ENCODE data around the gene BCAT1.
"Not testable (repeated sequence)": the region's sequence is repeated elsewhere in the genome, so short reads cannot be mapped to it uniquely, and the experiment has no call there.

The BCAT1 gene

DNA sequence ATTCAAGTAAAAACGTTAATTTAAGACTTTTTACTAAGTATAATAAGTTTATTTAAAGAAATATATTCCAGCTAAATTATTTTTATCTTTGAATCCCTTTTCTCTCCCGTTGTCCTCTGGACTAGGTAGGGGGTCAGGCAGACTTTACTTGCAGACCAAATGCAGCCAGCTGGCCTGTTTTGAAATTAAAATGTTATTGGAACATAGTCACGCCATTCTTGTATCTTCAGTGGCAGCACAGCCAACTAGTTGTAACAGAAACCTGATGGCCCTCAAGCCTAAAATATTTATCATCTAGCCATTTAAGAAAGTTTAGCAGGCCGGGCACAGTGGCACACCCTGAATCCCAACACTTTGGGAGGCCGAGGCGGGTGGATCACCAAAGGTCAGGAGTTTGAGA, 52.7 kb downstream of the BCAT1 start:
- DNase-seq = no peak

- no peak for DNase-seq
Observed at GRCh38 chr12:24895612-24896011, 53.3 kb downstream of the BCAT1 start.

- DNase-seq = no peak
Observed at GRCh38 chr12:24894879-24895278, 54.0 kb downstream of the BCAT1 start.

DNA sequence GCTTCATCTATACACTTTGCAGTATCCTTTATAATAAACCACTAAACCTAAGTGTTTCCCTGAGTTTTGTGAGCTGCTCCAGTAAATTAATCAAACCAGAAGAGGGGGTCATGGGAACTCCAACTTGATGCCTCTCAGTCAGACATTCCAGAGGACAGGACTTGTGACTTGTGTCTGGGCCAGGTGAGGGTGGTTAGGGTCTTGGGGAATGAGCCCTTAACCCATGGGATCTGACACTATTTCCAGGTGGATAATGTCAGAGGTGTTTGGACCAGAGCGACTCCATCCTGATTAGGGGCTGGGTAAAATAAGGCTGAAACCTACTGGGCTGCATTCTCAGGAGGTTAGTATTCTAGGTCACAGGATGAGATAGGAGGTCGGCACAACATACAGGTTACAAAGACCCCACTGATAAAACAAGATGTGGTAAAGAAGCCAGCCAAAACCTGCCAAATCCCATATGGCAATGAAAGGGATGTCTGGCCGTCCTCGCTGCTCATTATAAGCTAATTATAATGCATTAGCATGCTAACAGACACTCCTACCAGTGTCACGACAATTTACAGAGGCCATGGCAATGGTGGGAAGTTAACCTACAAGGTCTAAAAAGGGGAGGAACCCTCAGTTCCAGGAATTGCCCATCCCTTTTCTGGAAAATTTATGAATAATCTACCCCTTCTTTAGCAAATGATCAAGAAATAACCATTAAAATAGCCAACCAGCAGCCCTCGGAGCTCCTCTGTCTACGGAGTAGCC, 58.7 kb downstream of the BCAT1 start:
- DNase-seq = no peak

DNA sequence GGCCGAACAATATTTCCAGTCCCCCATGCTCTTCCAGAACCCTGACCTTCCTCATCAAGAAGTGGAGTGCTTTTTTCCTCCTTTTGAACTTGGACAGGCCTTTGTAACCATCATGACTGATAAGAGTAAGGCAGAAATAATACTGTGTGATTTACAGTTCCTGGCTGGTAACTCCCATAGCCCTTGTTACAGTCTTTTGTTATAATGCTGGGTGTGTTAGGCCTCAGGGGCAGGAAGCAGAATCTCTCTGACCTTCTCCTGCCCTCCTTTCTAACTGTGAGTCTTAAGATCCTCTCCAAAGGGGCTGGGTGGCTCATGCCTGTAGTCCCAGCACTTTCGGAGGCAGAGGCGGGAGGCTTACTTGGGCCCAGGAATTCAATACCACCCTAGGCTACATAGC, 59.5 kb downstream of the BCAT1 start:
- no peak for DNase-seq

- no peak for DNase-seq
Observed at GRCh38 chr12:24888813-24889212, 60.1 kb downstream of the BCAT1 start.

GRCh38 chr12:24884911-24885310, 64.0 kb downstream of the BCAT1 start:
- no peak for DNase-seq

DNA sequence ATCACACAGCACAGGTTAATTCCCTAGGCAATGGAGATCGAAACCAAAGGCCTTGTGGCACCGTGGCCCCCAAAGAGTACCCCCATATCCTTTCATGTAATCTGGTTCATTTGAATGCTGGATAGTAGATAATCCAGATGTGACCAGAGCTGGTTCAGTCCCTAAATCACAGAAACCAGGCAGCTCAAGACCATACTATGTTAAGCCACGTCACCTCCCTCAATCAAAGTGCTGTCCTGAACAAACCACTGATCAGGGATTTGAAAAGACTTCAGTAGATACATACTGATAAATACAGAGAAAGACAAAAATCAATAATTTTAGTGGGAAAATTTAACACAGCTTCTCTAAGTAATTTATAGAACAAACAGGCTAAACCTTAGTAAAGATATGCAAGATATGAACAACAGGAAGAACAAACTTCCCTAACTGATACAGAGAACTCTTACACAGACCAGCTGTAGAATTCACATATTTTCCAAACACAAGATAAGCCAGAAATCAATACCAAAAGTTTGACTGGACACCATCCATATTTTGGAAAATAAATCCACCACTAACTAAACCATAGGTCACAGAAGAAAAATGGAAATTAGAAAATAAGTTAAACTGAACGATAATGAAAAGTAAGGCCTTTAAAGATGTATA, 67.1 kb downstream of the BCAT1 start:
- DNase-seq = no peak

DNA sequence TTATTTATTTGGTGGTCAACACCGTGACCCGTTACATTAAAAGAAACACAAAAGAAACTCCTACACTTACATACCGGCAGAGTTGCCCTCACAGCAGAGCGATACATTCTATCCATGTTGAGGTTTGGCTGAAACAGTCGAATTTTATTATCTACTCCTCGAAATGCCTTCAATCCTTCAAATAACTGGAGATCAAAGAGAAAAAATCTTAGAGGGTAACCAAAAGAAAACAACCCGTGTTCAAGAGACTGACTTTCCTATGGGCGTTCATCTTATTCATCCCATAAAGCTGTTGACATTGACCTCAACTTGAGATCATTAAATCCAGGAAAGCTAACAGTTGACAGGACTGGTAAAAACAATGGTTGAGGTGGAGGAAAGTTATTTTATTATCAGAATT, 67.7 kb downstream of the BCAT1 start:
- DNase-seq = no peak

DNA sequence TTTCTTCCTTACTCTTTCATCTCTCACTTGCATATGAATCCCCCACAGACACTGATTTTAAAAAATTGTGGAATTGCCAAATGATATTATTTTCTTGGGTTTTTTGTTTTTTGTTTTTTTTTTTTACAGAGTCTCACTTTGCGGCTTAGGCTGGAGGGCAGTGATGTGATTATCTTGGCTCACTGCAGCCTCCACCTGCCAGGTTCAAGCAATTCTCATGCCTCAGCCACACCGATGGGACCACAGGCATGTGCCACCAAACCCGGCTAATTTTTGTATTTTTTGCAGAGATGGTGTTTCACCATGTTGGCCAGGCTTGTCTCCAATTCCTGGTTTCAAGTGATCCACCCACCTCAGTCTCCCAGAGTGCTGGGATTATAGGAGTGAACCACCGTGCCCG, 68.2 kb downstream of the BCAT1 start:
- DNase-seq = no peak

- no peak for DNase-seq
Observed at GRCh38 chr12:24879644-24880043, 69.3 kb downstream of the BCAT1 start.

DNA sequence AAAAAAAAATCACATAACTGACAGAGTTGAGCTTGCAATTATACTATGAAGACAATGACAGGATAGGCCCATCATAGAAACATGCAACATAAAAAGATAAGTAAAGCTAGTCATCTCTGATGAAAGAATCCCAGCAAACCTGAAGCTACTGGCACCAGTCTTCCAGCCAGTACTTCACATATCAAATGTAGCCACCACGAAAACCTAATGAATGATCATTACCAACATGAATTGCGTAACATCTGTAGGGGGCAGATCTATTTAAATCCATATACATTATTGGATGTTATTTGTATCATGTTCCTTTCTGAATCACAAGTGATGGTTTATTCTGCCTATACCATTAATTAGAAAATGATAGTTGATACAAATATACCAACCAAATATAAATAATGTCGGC, 73.9 kb downstream of the BCAT1 start:
- DNase-seq = no peak

DNA sequence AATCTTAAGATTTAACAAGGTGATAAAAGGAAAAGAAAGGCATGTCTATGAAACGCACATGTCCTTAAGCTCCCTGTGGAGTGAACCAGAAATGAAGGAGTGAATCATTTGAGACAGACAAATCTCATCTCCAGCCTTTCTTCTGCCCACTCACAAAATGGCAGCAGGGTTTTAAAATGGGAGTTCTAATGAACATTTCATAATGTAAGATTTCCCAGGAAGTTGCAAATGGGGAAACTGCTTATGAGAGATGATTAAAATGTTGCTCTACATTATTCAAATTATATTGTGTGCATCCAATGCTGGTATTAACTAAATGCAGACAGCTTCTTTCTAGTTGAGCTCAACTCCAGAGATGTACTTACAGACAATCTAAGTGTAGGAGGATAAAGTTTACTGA, 76.7 kb downstream of the BCAT1 start:
- DNase-seq = no peak

- DNase-seq = not testable (repeated sequence)
Observed at GRCh38 chr12:24866139-24866538, 82.8 kb downstream of the BCAT1 start.

- DNase-seq = no peak
Observed at GRCh38 chr12:24864796-24865125, 84.1 kb downstream of the BCAT1 start.

DNA sequence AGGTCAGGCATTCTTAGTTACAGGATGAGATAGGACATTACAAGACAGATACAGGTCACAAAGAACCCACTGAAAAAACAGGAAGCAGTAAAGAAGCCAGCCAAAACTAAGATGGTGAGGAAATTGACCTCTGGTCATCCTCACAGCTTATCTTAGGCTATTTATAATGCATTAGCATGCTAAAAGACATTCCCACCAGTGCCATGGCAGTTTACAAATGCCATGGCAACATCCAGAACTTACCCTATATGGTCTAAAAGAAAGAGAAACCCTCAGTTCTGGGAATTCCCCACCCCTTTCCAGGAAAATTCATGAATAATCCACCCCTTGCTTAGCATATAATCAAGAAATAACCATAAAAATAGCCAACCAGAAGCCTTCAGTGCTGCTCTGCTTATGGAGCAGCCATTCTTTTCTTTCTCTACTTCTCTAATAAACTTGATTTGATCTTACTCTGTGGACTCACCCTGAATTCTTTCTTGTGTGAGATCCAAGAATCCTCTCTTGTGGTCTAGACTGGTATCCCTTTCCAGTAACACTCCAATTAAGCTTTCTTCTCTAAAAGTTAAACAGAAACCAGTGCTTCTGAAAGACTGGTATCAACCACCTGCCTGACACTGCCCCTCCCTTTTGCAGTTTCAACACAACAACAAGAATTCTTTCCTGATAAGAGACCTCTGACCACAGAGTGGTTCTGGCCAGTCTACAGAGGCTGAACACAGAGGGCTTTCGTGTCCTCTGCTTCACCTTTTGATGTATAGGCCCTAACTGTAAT, 86.9 kb downstream of the BCAT1 start:
- DNase-seq = no peak

DNA sequence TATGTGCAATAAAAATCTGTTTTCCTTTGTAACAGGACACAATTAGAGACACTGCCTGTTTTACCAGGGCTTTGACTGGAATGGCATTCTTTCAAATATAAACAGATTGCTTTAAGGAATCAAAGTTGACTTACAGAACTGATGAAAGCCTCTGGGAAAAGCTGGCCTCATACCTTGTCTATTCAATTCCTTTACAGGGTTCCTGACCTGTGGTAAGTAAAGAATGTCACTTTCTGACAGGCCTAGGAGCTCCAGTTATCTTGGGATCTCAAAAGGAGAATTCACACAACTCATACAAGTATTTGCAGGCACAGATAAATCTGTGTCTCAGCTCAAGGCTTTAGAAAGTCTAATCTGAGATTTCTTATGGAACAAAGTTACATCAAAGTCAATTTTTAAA, 88.4 kb downstream of the BCAT1 start:
- DNase-seq = no peak

GRCh38 chr12:24856541-24856940, 92.4 kb downstream of the BCAT1 start:
- no peak for DNase-seq

GRCh38 chr12:24854908-24855307, 94.0 kb downstream of the BCAT1 start:
- no peak for DNase-seq

DNA sequence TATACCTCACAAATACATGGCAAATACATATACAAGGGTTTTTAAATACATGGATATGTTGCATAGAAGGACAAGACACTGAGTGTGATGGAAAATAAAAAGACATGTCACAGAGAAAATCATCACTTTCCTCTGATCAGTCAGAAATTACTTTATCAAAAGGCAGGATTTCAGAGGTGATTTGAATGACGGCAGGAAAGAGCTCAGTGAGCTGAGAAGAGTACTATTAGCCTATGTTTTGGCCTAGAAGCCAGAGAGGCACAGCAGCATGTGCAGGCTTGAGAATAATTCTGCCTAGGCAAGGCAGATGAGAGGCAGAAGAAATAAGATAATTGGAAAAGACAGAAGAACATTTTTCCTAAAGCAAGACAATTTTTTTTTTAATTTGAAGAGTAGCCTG, 94.9 kb downstream of the BCAT1 start:
- DNase-seq = no peak

DNA sequence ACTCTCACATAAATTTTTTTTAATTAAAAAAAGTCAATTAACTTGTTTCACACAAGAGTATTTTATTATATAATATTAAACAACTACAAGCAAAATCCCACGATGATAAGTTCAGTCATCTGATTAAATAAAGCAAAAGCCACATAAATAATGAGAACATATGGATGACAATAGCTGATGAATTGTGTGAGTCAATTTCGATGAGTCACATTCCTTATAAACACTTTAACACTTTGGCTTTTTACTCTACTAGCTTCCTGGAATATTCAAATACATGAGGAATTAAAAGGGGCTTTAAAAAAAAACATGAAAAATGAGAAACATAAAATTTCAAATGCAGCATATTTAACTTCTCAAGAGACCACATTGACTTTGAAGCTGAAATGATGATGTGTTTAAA, 95.3 kb downstream of the BCAT1 start:
- DNase-seq = no peak

DNA sequence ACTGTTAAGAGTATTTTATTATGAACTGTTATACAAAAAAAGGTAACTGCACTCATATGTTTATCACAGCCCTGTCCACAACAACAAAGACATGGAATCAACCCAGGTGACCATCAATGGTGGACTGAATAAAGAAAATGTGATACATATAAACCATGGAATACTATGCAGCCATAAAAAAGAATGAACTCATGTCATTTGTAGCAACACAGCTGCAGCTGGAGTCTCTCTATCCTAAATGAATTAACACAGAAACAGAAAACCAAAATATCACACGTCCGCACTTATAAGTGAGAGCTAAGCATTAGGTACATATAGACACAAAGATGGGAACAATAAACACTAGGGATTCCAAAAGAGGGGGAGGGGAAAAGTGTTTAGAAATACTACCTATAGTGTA, 95.8 kb downstream of the BCAT1 start:
- no peak for DNase-seq

DNA sequence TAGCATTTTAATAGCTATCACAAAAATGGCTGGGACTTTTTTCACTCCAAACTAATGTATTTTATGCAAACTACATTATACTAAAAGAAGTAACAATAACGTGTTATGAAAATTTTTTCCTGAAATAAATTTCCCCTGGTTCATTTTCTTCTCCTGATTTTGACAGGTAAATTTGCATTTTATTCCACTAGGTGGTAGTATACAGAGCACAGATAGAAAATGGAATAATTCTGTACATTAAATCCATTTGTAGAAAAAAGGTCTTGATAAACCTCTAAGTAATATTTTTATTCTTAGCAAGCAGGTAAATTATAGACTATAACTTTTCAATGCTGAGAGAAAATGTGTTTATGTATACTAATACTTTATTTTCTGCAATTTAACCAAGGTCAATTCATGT, 96.5 kb downstream of the BCAT1 start:
- no peak for DNase-seq

DNA sequence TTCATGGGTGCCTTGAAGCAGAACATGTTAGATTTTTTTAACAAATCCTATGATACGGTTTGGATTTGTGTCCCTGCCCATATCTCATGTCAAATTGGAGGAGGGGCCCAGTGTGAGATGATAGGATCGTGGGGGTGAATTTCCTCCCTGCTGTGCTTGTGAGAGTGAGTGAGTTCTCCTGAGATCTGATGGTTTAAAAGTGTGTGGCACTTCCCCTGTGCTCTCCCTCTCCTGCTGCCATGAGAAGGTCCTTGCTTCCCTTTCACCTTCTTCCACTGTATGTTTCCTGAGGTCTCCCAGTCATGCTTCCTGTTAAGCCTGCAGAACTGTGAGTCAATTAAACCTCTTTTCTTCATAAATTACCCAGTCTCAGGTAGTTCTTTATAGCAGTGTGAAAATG, 97.0 kb downstream of the BCAT1 start:
- DNase-seq = not testable (repeated sequence)

Data from activated naive CD4-positive, alpha-beta T cell treated with anti-CD3 and anti-CD28 coated beads, Interleukin-2, amount 50 U/mL, for 16 hours (primary cell).